Nephron progenitor cell (in vitro differentiated cells): Measurements from ENCODE around the gene PKP2.

Experiments
- DNase-seq: peaks from one replicate; pipeline ENCODE4 v3.0.0; 2021
- H3K27ac Mint-ChIP-seq: 2 replicates; pipeline ENCODE4 v1.8.0; 2021; ENCODE audit warnings: mild to moderate bottlenecking, moderate library complexity, mixed read lengths
- H3K27me3 Mint-ChIP-seq: 2 replicates; pipeline ENCODE4 v1.8.0; 2021; ENCODE audit warnings: mild to moderate bottlenecking, low read depth, mixed read lengths; ENCODE audit not compliant: poor library complexity
- H3K36me3 Mint-ChIP-seq: 2 replicates; pipeline ENCODE4 v1.8.0; 2021; ENCODE audit warnings: low read depth, mixed read lengths
- H3K4me1 Mint-ChIP-seq: 2 replicates; pipeline ENCODE4 v1.8.0; 2021; ENCODE audit warnings: mixed read lengths
- H3K4me3 Mint-ChIP-seq: 2 replicates; pipeline ENCODE4 v1.8.0; 2021; ENCODE audit warnings: mild to moderate bottlenecking, moderate library complexity, mixed read lengths
- H3K9me3 Mint-ChIP-seq: 2 replicates; pipeline ENCODE4 v1.8.0; 2021; ENCODE audit warnings: mild to moderate bottlenecking, moderate library complexity, mixed read lengths
- CTCF ChIP-seq: fragments of 200-600 bp; sonication (generic); IDR thresholded peaks from 2 replicates; pipeline ENCODE4 v1.5.0; 2021; ENCODE audit warnings: antibody characterized with exemption

The PKP2 gene

GRCh38 chr12:32770141-32770540 lies 126.4 kb downstream of the PKP2 start:
- Mint-ChIP-seq H3K27me3 (no peaks in the 10 kb centered on the region), H3K27ac (no peak overlapping the region), H3K4me3 (no peak overlapping the region), H3K4me1 (no peaks in the 10 kb centered on the region), H3K36me3 (no peaks in the 10 kb centered on the region), H3K9me3 (no peaks in the 10 kb centered on the region)
- no peak for TF ChIP-seq CTCF
- DNase-seq: no peak

DNA sequence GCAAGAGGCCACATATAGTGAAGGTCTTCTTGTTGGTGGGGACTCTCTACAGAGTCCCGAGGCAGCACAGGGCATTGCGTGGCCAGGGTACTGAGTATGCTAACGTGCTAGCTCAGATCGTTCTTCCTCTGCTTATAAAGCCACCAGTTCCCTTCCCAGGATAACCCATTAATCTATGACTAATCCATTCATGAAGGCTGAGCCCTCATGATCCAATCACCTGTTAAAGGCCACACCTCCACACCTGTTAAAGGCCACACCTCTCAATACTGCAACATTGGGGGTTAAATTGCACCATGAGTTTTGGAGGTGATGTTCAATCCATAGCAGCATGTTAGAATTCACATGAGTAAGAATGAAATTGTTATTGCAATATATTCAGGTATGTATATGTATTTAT lies 128.1 kb downstream of the PKP2 start:
- no peaks in the 10 kb centered on the region for H3K27me3 Mint-ChIP-seq
- H3K4me3 Mint-ChIP-seq: no peak overlapping the region
- H3K27ac Mint-ChIP-seq: no peak overlapping the region
- DNase-seq: no peak
- no peaks in the 10 kb centered on the region for H3K36me3 Mint-ChIP-seq
- no peak for TF ChIP-seq CTCF
- no peaks in the 10 kb centered on the region for H3K9me3 Mint-ChIP-seq
- H3K4me1 Mint-ChIP-seq: no peaks in the 10 kb centered on the region

DNA sequence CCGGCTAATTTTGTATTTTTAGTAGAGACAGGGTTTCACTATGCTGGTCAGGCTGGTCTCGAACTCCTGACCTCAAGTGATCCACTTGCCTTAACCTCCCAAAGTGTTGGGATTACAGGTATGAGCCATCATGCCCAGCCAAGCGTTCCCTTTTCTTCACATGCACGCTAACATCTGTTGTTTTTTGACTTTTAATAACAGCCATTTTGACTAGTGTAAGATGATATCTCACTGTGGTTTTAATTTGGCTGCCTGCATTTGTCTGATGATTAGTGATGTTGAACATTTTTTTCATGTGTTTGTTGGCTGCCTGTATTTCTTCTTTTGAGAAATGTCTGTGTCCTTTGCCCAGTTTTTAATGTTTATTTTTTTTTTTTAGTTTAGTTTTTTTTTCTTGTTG lies 130.7 kb downstream of the PKP2 start:
- H3K4me3 Mint-ChIP-seq: no peak overlapping the region
- H3K27ac Mint-ChIP-seq: no peak overlapping the region
- H3K9me3 Mint-ChIP-seq: no peaks in the 10 kb centered on the region
- no peaks in the 10 kb centered on the region for H3K27me3 Mint-ChIP-seq
- no peaks in the 10 kb centered on the region for H3K36me3 Mint-ChIP-seq
- no peak for DNase-seq
- H3K4me1 Mint-ChIP-seq: no peaks in the 10 kb centered on the region
- no peak for TF ChIP-seq CTCF

GRCh38 chr12:32761716-32762115 lies 134.9 kb downstream of the PKP2 start:
- peaks cover 7% of the 10 kb centered on the region for H3K4me1 Mint-ChIP-seq

DNA sequence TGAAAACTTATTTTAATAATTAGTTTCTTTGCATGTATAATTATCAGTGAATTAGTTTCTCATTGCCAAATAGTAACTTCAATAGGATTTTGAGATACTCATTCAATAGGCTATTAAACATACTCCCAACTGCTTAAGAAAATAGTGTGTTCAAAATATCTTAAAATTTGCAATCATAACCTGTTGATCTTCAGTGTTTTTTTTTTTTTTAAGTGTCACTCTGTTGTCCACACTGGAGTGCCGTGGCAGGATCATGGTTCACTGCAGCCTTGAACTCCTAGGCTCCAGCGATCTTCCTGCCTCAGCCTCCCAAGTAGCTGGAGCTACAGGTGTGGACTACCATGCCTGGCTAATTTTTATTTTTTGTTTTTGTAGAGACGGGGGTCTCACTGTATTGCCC lies 139.4 kb downstream of the PKP2 start:
- no peak for TF ChIP-seq CTCF
- no peak overlapping the region for H3K4me3 Mint-ChIP-seq
- DNase-seq: no peak
- H3K36me3 Mint-ChIP-seq: peaks cover 16% of the 10 kb centered on the region
- H3K4me1 Mint-ChIP-seq: peaks cover 36% of the 10 kb centered on the region
- H3K27me3 Mint-ChIP-seq: peaks cover 5% of the 10 kb centered on the region
- H3K9me3 Mint-ChIP-seq: no peaks in the 10 kb centered on the region
- no peak overlapping the region for H3K27ac Mint-ChIP-seq

More at GRCh38 chr12:32761716-32762115, 134.9 kb downstream of the PKP2 start:
- Mint-ChIP-seq H3K36me3 (no peaks in the 10 kb centered on the region), H3K4me3 (no peak overlapping the region), H3K27me3 (peaks cover 5% of the 10 kb centered on the region), H3K9me3 (no peaks in the 10 kb centered on the region), H3K27ac (no peak overlapping the region)
- no peak for DNase-seq
- no peak for TF ChIP-seq CTCF

DNA sequence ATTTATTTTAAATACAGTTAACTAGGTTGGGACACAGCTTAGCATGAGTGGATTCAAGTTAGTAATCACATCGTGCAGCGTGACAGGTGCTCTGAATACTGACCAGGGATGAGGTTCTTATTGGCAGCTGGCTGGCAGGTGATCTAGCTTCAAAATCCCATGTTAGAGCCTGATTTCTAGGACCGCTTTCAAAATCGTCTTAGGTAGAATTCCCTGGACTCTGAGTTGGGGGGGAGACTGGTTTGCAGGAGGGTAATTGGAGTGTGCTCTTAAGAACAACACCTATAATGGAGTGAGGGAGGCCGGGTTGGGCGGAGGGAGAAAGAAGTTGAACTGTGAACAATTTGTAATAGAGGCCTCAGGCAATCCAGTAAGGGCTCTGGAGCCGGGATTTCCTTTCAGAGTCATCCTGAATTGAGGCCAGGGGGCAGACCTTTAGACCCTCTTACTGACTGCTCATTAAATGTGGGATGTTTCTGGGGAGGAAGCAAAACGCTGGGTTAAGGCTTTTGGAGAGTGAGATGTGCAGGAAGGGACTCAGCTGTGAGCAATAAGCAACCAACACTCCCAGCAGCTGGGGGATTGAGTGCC lies 140.0 kb downstream of the PKP2 start:
- no peak for DNase-seq
- H3K27me3 Mint-ChIP-seq: peaks cover 5% of the 10 kb centered on the region

More for the DNA sequence above, 140.0 kb downstream of the PKP2 start:
- peaks cover 21% of the 10 kb centered on the region for H3K36me3 Mint-ChIP-seq
- no peak for TF ChIP-seq CTCF
- peak overlapping the region; percentile 97 for H3K27ac Mint-ChIP-seq
- peaks cover 36% of the 10 kb centered on the region for H3K4me1 Mint-ChIP-seq
- H3K9me3 Mint-ChIP-seq: no peaks in the 10 kb centered on the region
- H3K4me3 Mint-ChIP-seq: peak overlapping the region; percentile 93
